IPS DF 6.9 (cell line): ENCODE data around the gene CHD8.
"Not testable (repeated sequence)": the region's sequence is repeated elsewhere in the genome, so short reads cannot be mapped to it uniquely, and the experiment has no call there.

Experiments
- DNase-seq: peaks from one replicate; pipeline ENCODE4 v3.0.0-alpha.2; 2013; ENCODE audit warnings: low read depth, low spot score
- H3K27ac ChIP-seq: one replicate; pipeline ENCODE4 v1.5.1; 2013; ENCODE audit warnings: low read length, control low read depth
- H3K27me3 ChIP-seq: 2 replicates; pipeline ENCODE4 v1.6.1; 2013; ENCODE audit warnings: mild to moderate bottlenecking, low read length; ENCODE audit not compliant: control insufficient read depth, insufficient read depth
- H3K36me3 ChIP-seq: 2 replicates; pipeline ENCODE4 v1.6.1; 2013; ENCODE audit warnings: low read length; ENCODE audit not compliant: control insufficient read depth, insufficient read depth
- H3K4me1 ChIP-seq: 2 replicates; pipeline ENCODE4 v1.6.1; 2013; ENCODE audit warnings: low read length; ENCODE audit not compliant: control insufficient read depth, insufficient read depth
- H3K4me3 ChIP-seq: 2 replicates; pipeline ENCODE4 v1.5.1; 2013; ENCODE audit warnings: mild to moderate bottlenecking, low read length
- H3K9me3 ChIP-seq: 2 replicates; pipeline ENCODE4 v1.6.1; 2013; ENCODE audit warnings: low read length, inconsistent platforms; ENCODE audit not compliant: control insufficient read depth, insufficient read depth
- WGBS: extraction: QIAGEN DNeasy Blood & Tissue Kit; methylation state at CpG from one replicate; pipeline ENCODE4 v1.1.7; 2013; ENCODE audit warnings: mixed read lengths, missing lambda C conversion rate; ENCODE audit not compliant: insufficient read length, insufficient coverage; 5-methylcytosine and 5-hydroxymethylcytosine counted together

CHD8 gene

DNA sequence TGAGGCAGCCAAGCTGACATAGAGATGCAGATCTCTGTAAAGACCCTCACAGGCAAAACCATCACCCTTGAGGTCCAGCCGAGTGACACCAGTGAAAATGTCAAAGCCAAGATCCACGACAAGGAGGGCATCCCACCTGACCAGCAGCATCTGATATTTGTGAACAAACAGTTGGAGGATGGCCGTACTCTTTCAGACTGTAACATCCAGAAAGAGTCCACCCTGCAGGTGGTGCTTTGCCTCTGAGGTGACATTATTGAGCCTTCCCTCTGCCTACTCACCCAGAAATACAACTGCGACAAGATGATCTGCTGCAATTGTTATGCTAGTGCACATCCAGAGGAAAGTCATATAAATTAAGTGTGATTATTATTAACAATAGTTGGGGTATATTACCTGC, 57.0 kb downstream of the CHD8 start:
- no CpG with 5 or more reads among the region's 4 CpGs for WGBS
- no peaks in the 10 kb centered on the region for H3K9me3 ChIP-seq
- H3K4me3 ChIP-seq: no peak overlapping the region
- DNase-seq: no peak
- no peak overlapping the region for H3K27ac ChIP-seq
- H3K36me3 ChIP-seq: peaks cover 41% of the 10 kb centered on the region
- no peaks in the 10 kb centered on the region for H3K4me1 ChIP-seq
- no peaks in the 10 kb centered on the region for H3K27me3 ChIP-seq

GRCh38 chr14:21395450-21395849, 60.5 kb downstream of the CHD8 start:
- no peaks in the 10 kb centered on the region for H3K27me3 ChIP-seq
- no peaks in the 10 kb centered on the region for H3K9me3 ChIP-seq
- WGBS: no CpG with 5 or more reads among the region's 1 CpG
- H3K4me1 ChIP-seq: no peaks in the 10 kb centered on the region
- peaks cover 47% of the 10 kb centered on the region for H3K36me3 ChIP-seq
- H3K27ac ChIP-seq: no peak overlapping the region
- no peak overlapping the region for H3K4me3 ChIP-seq
- DNase-seq: no peak

DNA sequence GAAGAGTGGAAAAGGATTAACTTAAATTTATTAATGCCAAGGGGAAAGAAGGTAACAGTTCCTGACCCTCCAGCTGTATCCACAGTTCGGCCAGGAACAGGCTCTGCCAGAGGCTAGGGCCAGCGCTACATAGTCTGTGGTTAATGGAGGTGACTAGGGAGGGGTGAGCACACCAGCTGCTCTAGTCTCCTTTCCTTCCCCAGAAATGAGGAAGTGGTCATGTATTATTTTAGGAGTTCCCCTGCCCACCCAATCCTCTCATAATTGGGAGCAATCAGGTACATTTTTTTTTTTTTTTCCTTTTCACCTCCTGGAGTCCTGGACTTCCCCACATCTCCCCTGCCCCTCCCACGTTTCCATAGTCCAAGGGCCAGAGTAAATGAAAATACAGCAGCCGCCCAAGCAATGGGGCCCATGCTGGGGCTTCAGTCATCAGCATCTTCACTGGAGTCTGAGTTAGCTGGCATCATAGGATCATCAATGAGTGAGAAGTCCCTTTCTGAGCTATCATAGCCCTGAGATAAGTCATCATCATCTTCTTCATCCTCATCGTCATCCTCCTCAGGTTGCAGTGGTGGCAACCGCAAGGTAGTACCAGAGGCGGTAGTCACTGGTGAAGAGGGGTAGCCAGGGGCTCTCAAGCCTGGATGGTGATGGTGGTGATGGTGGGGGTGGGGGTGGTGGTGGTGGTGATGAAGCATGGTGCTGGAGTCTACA, 70.6 kb downstream of the CHD8 start:
- no peak overlapping the region for H3K4me3 ChIP-seq
- no peak for DNase-seq
- H3K9me3 ChIP-seq: no peaks in the 10 kb centered on the region
- WGBS: no CpG with 5 or more reads among the region's 7 CpGs
- no peak overlapping the region for H3K27ac ChIP-seq
- no peaks in the 10 kb centered on the region; the same call in 1 of the 2 replicates for H3K4me1 ChIP-seq
- H3K36me3 ChIP-seq: peaks cover 2% of the 10 kb centered on the region; the same call in 1 of the 2 replicates
- no peaks in the 10 kb centered on the region for H3K27me3 ChIP-seq

GRCh38 chr14:21384494-21384851, 71.5 kb downstream of the CHD8 start:
- Histone ChIP-seq H3K9me3 (no peaks in the 10 kb centered on the region), H3K4me1 (no peaks in the 10 kb centered on the region; the same call in 1 of the 2 replicates), H3K4me3 (peak overlapping the region; percentile 100; the same call in 1 of the 2 replicates), H3K36me3 (no peaks in the 10 kb centered on the region; the same call in 1 of the 2 replicates), H3K27me3 (no peaks in the 10 kb centered on the region), H3K27ac (no peak overlapping the region)
- no CpG with 5 or more reads among the region's 12 CpGs for whole genome bisulfite sequencing
- DNase-seq: no peak

- DNase-seq: peak; percentile 87
- WGBS: no CpG with 5 or more reads among the region's 54 CpGs
- Histone ChIP-seq H3K9me3 (no peaks in the 10 kb centered on the region), H3K4me3 (peak within 1 kb of the TSS; percentile 100), H3K27ac (no peak within 1 kb of the TSS), H3K36me3 (no peaks in the 10 kb centered on the region; the same call in 1 of the 2 replicates), H3K27me3 (no peaks in the 10 kb centered on the region), H3K4me1 (no peaks in the 10 kb centered on the region; the same call in 1 of the 2 replicates)
Measured at GRCh38 chr14:21383848-21384493, 72.0 kb downstream of the CHD8 start, which contains the start of gene SUPT16H. Gene SUPT16H, minus strand, starts transcription at chr14:21384019. Its CDS starts 92 bp downstream, at chr14:21383927.

- no peaks in the 10 kb centered on the region; the same call in 1 of the 2 replicates for H3K4me1 ChIP-seq
- peak overlapping the region; percentile 100 for H3K4me3 ChIP-seq
- no CpG with 5 or more reads among the region's 39 CpGs for WGBS
- no peaks in the 10 kb centered on the region for H3K9me3 ChIP-seq
- no peak overlapping the region for H3K27ac ChIP-seq
- H3K27me3 ChIP-seq: no peaks in the 10 kb centered on the region
- no peaks in the 10 kb centered on the region; the same call in 1 of the 2 replicates for H3K36me3 ChIP-seq
- DNase-seq: no peak
Measured at GRCh38 chr14:21382886-21383847, 72.8 kb downstream of the CHD8 start.

- H3K27me3 ChIP-seq: no peaks in the 10 kb centered on the region
- H3K27ac ChIP-seq: no peak overlapping the region
- H3K9me3 ChIP-seq: no peaks in the 10 kb centered on the region
- H3K4me1 ChIP-seq: no peaks in the 10 kb centered on the region; the same call in 1 of the 2 replicates
- H3K4me3 ChIP-seq: no peak overlapping the region
- no peaks in the 10 kb centered on the region; the same call in 1 of the 2 replicates for H3K36me3 ChIP-seq
- no peak for DNase-seq
Measured at GRCh38 chr14:21382095-21382494, 73.8 kb downstream of the CHD8 start.

DNA sequence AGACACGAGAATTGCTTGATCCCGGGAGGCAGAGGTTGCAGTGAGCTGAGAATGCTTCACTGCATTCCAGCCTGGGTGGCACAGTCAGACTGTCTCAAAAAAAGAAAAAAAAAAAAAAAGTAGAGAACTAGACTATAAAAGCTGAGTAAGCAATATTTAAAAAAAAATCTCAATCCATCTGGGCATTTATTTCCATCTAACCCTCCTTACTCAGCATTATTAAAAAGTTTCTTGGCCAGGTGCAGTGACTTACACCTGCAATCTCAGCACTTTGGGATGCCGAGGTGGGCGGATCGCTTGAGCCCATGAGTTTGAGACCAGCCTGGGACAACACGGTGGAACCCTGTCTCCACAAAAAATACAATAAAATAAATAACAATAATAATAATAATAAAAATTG, 76.6 kb downstream of the CHD8 start:
- no peaks in the 10 kb centered on the region for H3K9me3 ChIP-seq
- no peak overlapping the region for H3K4me3 ChIP-seq
- H3K27me3 ChIP-seq: no peaks in the 10 kb centered on the region
- H3K36me3 ChIP-seq: no peaks in the 10 kb centered on the region; the same call in 1 of the 2 replicates
- no peak overlapping the region for H3K27ac ChIP-seq
- no CpG with 5 or more reads among the region's 6 CpGs for WGBS
- no peak for DNase-seq
- H3K4me1 ChIP-seq: no peaks in the 10 kb centered on the region; the same call in 1 of the 2 replicates

- Histone ChIP-seq H3K9me3 (no peaks in the 10 kb centered on the region), H3K36me3 (peaks cover 6% of the 10 kb centered on the region; the same call in 1 of the 2 replicates), H3K4me1 (no peaks in the 10 kb centered on the region), H3K27ac (no peak overlapping the region), H3K4me3 (no peak overlapping the region), H3K27me3 (no peaks in the 10 kb centered on the region)
- WGBS: no CpG with 5 or more reads among the region's 1 CpG
- DNase-seq: no peak
Measured at GRCh38 chr14:21373980-21374379, 81.9 kb downstream of the CHD8 start.

DNA sequence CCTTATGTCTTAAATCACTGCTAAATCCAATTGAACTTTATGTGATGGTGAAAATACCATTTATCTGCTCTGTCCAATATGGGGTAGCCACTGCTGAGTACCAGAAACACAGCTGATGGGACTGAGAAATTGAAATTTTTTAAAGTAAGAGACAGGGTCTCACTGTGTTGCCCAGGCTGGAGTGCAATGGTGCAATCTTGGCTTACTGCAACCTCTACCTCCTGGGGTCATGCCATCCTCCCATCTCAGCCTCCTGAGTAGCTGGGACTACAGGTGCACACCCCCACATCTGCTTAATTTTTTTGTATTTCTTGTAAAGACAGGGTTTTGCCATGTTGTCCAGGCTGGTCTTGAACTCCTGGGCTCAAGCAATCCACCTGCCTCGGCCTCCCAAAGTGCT, 83.1 kb downstream of the CHD8 start:
- not testable (repeated sequence) for DNase-seq, H3K27ac ChIP-seq, H3K4me1 ChIP-seq, H3K9me3 ChIP-seq, H3K4me3 ChIP-seq, H3K27me3 ChIP-seq
- H3K36me3 ChIP-seq: peaks cover 11% of the 10 kb centered on the region; the same call in 1 of the 2 replicates
- WGBS: no CpG with 5 or more reads among the region's 1 CpG
